Endodermal cell (in vitro differentiated cells): ENCODE measurements around the gene SLC15A5. TPM values are rescaled to one million over a fixed set of nuclear protein-coding genes. Genes with fewer than 3 reads are reported as not detected.
A peak's percentile ranks its signal among the peaks of the same experiment; 100 is the strongest.

ENCODE experiments used
- DNase-seq: peaks from one replicate; pipeline ENCODE4 v3.0.0-alpha.2; 2017
- H3K27ac ChIP-seq: 2 replicates; pipeline ENCODE4 v1.5.1; 2013; ENCODE audit warnings: mild to moderate bottlenecking, low read depth, low read length, moderate library complexity
- H3K27me3 ChIP-seq: 2 replicates; pipeline ENCODE4 v1.6.1; 2013; ENCODE audit warnings: mild to moderate bottlenecking, low read length, moderate library complexity; ENCODE audit not compliant: insufficient read depth, control insufficient read depth, poor library complexity, severe bottlenecking
- H3K36me3 ChIP-seq: 2 replicates; pipeline ENCODE4 v1.7.0; 2013; ENCODE audit warnings: mild to moderate bottlenecking, low read length, moderate library complexity; ENCODE audit not compliant: control insufficient read depth, insufficient read depth
- H3K4me1 ChIP-seq: one replicate; pipeline ENCODE4 v1.7.0; 2013; ENCODE audit warnings: low read length; ENCODE audit not compliant: control insufficient read depth, insufficient read depth
- H3K4me3 ChIP-seq: 2 replicates; pipeline ENCODE4 v1.5.1; 2013; ENCODE audit warnings: mild to moderate bottlenecking, low read length, moderate library complexity
- H3K9ac ChIP-seq: 2 replicates; pipeline ENCODE4 v1.6.1; 2013; ENCODE audit warnings: mild to moderate bottlenecking, low read length, moderate library complexity; ENCODE audit not compliant: poor library complexity, severe bottlenecking; ENCODE audit errors: extremely low read depth
- H3K9me3 ChIP-seq: 2 replicates; pipeline ENCODE4 v1.6.1; 2013; ENCODE audit warnings: mild to moderate bottlenecking, low read length, moderate library complexity; ENCODE audit not compliant: control insufficient read depth
- H3K27ac Mint-ChIP-seq: 2 replicates; pipeline ENCODE4 v1.8.0; 2020; ENCODE audit warnings: mixed read lengths
- H3K27me3 Mint-ChIP-seq: 2 replicates; pipeline ENCODE4 v1.8.0; 2021; ENCODE audit warnings: mild to moderate bottlenecking, mixed read lengths; ENCODE audit not compliant: insufficient read depth
- H3K36me3 Mint-ChIP-seq: 2 replicates; pipeline ENCODE4 v1.8.0; 2020; ENCODE audit warnings: low read depth, mixed read lengths
- H3K4me1 Mint-ChIP-seq: 2 replicates; pipeline ENCODE4 v1.8.0; 2020; ENCODE audit warnings: mixed read lengths
- H3K4me3 Mint-ChIP-seq: 2 replicates; pipeline ENCODE4 v1.8.0; 2020; ENCODE audit warnings: mild to moderate bottlenecking, moderate library complexity, mixed read lengths
- H3K9me3 Mint-ChIP-seq: 2 replicates; pipeline ENCODE4 v1.8.0; 2020; ENCODE audit warnings: mild to moderate bottlenecking, mixed read lengths
- CTCF ChIP-seq: fragments of 200-600 bp; sonication (generic); conservative IDR thresholded peaks from 2 replicates; pipeline ENCODE4 v1.5.0; 2021; ENCODE audit warnings: antibody characterized with exemption, mild to moderate bottlenecking
- whole genome bisulfite sequencing, 2 experiments: methylation state at CpG; one replicate each; pipeline versions ENCODE4 v1.1.5 to v1.1.7; 2013; ENCODE audit warnings: missing lambda C conversion rate in 2 of 2, mixed read lengths in 1 of 2; ENCODE audit not compliant: insufficient coverage in 1 of 2, insufficient read length in 1 of 2; 5-methylcytosine and 5-hydroxymethylcytosine counted together
- total RNA-seq, 2 donors: library from RNA; stranded (reverse); fragmentation: NEBNext Ultra II Directional in 1 of 2; extraction: Animal tissue kit (Norgen Biotek cat#: 25700) in 1 of 2; gene quantifications; 2 replicates in 1 of 2; 3 replicates in 1 of 2; pipeline ENCODE4 v1.2.1, GENCODE V29; 2021

SLC15A5 gene
- total RNA-seq, 2 donors from 2014 or later: not detected

GRCh38 chr12:16189849-16190248 lies 87.6 kb downstream of the SLC15A5 start:
- TF ChIP-seq CTCF: peak; percentile 81
- Histone ChIP-seq H3K9me3 (no peaks in the 10 kb centered on the region), H3K4me1 (peaks cover 2% of the 10 kb centered on the region), H3K4me3 (no peak overlapping the region), H3K27me3 (no peaks in the 10 kb centered on the region), H3K27ac (no peak overlapping the region), H3K36me3 (no peaks in the 10 kb centered on the region), H3K9ac (no peak overlapping the region)
- no peak for DNase-seq
- Mint-ChIP-seq H3K4me1 (peaks cover 24% of the 10 kb centered on the region), H3K27ac (no peak overlapping the region), H3K27me3 (no peaks in the 10 kb centered on the region), H3K9me3 (no peaks in the 10 kb centered on the region), H3K36me3 (no peaks in the 10 kb centered on the region), H3K4me3 (no peak overlapping the region)
- 30 to 45% methylated on average over 2 to 5 of the region's 5 CpGs for WGBS, 2 experiments

- Mint-ChIP-seq H3K36me3 (no peaks in the 10 kb centered on the region), H3K4me1 (peaks cover 27% of the 10 kb centered on the region), H3K9me3 (no peaks in the 10 kb centered on the region), H3K27ac (peak overlapping the region; percentile 35), H3K4me3 (no peak overlapping the region), H3K27me3 (no peaks in the 10 kb centered on the region)
- no peaks in the 10 kb centered on the region for H3K27me3 ChIP-seq
- H3K9ac ChIP-seq: no peak overlapping the region
- H3K4me3 ChIP-seq: no peak overlapping the region
- no peak for DNase-seq
- 78 to 81% methylated on average over 4 to 6 of the region's 8 CpGs for WGBS, 2 experiments
- peaks cover 2% of the 10 kb centered on the region for H3K4me1 ChIP-seq
- no peaks in the 10 kb centered on the region for H3K36me3 ChIP-seq
- no peaks in the 10 kb centered on the region for H3K9me3 ChIP-seq
- no peak overlapping the region for H3K27ac ChIP-seq
- no peak for TF ChIP-seq CTCF
Observed at GRCh38 chr12:16187660-16188059, 89.8 kb downstream of the SLC15A5 start.

GRCh38 chr12:16184681-16185080 lies 92.8 kb downstream of the SLC15A5 start:
- peaks cover 3% of the 10 kb centered on the region for H3K9me3 Mint-ChIP-seq
- H3K9me3 ChIP-seq: peaks cover 8% of the 10 kb centered on the region
- WGBS, 2 experiments: 88 to 92% methylated on average over 2 of the region's 2 CpGs
- no peak overlapping the region for H3K27ac ChIP-seq
- no peaks in the 10 kb centered on the region for H3K36me3 ChIP-seq
- no peak for TF ChIP-seq CTCF
- no peak for DNase-seq
- no peak overlapping the region for H3K27ac Mint-ChIP-seq
- H3K4me1 Mint-ChIP-seq: peaks cover 32% of the 10 kb centered on the region
- no peaks in the 10 kb centered on the region for H3K27me3 Mint-ChIP-seq
- H3K4me1 ChIP-seq: peaks cover 2% of the 10 kb centered on the region
- H3K27me3 ChIP-seq: no peaks in the 10 kb centered on the region
- H3K9ac ChIP-seq: no peak overlapping the region
- no peak overlapping the region for H3K4me3 Mint-ChIP-seq
- H3K4me3 ChIP-seq: no peak overlapping the region
- no peaks in the 10 kb centered on the region for H3K36me3 Mint-ChIP-seq
